ENCODE results near the gene CBR1.

CBR1 gene

DNA sequence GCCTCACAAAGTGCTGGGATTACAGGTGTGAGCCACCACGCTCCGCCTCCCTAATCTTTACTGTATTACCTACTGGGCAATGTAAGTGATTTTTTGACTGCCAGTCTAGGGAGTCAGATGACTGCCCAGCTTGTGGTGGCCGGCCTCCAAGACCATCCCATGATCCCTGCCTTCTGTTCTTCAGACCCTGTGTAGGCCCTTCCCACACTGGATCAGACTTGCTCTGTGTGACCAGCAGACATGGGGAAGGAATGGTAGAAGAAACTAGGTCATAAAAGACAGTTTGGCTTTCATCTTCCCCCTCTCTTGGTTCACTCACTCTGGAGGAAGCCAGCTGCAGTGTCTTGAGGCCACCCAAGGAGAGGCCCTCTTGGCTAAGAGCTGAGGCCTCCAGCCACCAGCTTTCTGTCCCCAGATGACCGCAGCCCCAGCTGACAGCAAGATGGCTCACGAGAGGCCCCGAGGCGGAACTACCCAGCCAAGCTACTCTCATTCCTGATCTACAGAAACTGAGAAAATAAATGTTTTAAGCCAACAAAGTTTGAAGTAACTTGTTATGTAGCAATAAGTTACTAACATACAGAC is 50.6 kb downstream of the CBR1 start:
- no peaks in the 10 kb centered on the region for H3K27me3 ChIP-seq (replicated peaks; ENCODE audit: insufficient read depth, low read length)
- no peak overlapping the region for H3K27ac ChIP-seq (ENCODE audit: low read length)
- no peaks in the 10 kb centered on the region for H3K9me2 ChIP-seq (replicated peaks; ENCODE audit: insufficient read depth, low read length)
- H3K4me2 ChIP-seq (ENCODE audit: low read depth, low read length): no peak overlapping the region
- H3K4me3 ChIP-seq (ENCODE audit: low read length): no peak overlapping the region
- no peaks in the 10 kb centered on the region for H3K36me3 ChIP-seq (replicated peaks; ENCODE audit: insufficient read depth, low read length)
- peaks cover 7% of the 10 kb centered on the region for H3K4me1 ChIP-seq (ENCODE audit: low read length)
- no peaks in the 10 kb centered on the region for H4K20me1 ChIP-seq (ENCODE audit: insufficient read depth, low read length)
- no peak overlapping the region for H3K9ac ChIP-seq (ENCODE audit: low read length)
- no peaks in the 10 kb centered on the region for H3K9me3 ChIP-seq (replicated peaks; ENCODE audit: insufficient read depth, low read length)
- H3F3A ChIP-seq (ENCODE audit: insufficient read depth, low read length): peaks cover 8% of the 10 kb centered on the region
- no peaks in the 10 kb centered on the region for H3K79me2 ChIP-seq (ENCODE audit: low read length)
- TF ChIP-seq EZH2phosphoT487 (IDR thresholded peaks at IDR 0.05; ENCODE audit: low read length) (no peak), EZH2 (optimal IDR thresholded peaks at IDR 0.05; ENCODE audit: low read depth, low read length) (no peak)
- TF ChIP-seq, protein P1, sequence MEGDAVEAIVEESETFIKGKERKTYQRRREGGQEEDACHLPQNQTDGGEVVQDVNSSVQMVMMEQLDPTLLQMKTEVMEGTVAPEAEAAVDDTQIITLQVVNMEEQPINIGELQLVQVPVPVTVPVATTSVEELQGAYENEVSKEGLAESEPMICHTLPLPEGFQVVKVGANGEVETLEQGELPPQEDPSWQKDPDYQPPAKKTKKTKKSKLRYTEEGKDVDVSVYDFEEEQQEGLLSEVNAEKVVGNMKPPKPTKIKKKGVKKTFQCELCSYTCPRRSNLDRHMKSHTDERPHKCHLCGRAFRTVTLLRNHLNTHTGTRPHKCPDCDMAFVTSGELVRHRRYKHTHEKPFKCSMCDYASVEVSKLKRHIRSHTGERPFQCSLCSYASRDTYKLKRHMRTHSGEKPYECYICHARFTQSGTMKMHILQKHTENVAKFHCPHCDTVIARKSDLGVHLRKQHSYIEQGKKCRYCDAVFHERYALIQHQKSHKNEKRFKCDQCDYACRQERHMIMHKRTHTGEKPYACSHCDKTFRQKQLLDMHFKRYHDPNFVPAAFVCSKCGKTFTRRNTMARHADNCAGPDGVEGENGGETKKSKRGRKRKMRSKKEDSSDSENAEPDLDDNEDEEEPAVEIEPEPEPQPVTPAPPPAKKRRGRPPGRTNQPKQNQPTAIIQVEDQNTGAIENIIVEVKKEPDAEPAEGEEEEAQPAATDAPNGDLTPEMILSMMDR (IDR thresholded peaks at IDR 0.05; ENCODE audit: low read length): no peak
- DNase-seq: no peak
- no peak overlapping the region for H2AFZ ChIP-seq (ENCODE audit: low read length)

Measured in MM.1S (cell line).